H1 (cell line): ENCODE measurements around the gene TEX9. TPM values are rescaled to one million over a fixed set of nuclear protein-coding genes. Genes with fewer than 3 reads are reported as not detected.

ENCODE experiments used
- BCL11A ChIP-seq, 2 experiments: IDR thresholded peaks; one replicate each; pipeline ENCODE4 v1.6.1; 2011; ENCODE audit warnings: low read depth in 2 of 2, low read length in 2 of 2, mild to moderate bottlenecking in 2 of 2
- CTBP2 ChIP-seq: IDR thresholded peaks from 2 replicates; pipeline ENCODE4 v1.7.0; 2011; ENCODE audit warnings: borderline replicate concordance, mild to moderate bottlenecking, moderate library complexity, mixed read lengths, low read length; ENCODE audit not compliant: insufficient read depth, insufficient read length
- FOSL1 ChIP-seq: IDR thresholded peaks from 2 replicates; pipeline ENCODE4 v1.6.1; 2011; ENCODE audit warnings: mild to moderate bottlenecking, low read depth, low read length, moderate library complexity; ENCODE audit not compliant: insufficient read depth
- GABPA ChIP-seq: IDR thresholded peaks from 2 replicates; pipeline ENCODE4 v1.6.1; 2011; ENCODE audit warnings: mild to moderate bottlenecking, low read length, moderate library complexity, borderline replicate concordance; ENCODE audit not compliant: insufficient read depth
- YY1 ChIP-seq: IDR thresholded peaks from 2 replicates; pipeline ENCODE4 v1.6.1; 2011; ENCODE audit warnings: low read depth, mild to moderate bottlenecking, low read length
- polyA plus RNA-seq, 7 experiments: library from polyadenylated mRNA; depleted of rRNA in 3 of 7; stranded (reverse) in 5 of 7; unstranded in 2 of 7; fragments of >200 nt in 5 of 7; fragments of 200-250 nt in 2 of 7; gene quantifications; 1 replicate in 5 of 7; 2 replicates in 1 of 7; 4 replicates in 1 of 7; pipeline versions ENCODE4 v1.2.1 to v1.2.3, GENCODE V29; 2011 to 2013; ENCODE audit warnings: missing spikeins in 2 of 7, mixed read lengths in 2 of 7
- total RNA-seq: library from RNA; stranded (reverse); fragmentation: NEBNext Ultra II Directional; extraction: Animal tissue kit (Norgen Biotek cat#: 25700); gene quantifications from 2 replicates; pipeline ENCODE4 v1.2.1, GENCODE V29; 2021

Gene TEX9
- total and polyA plus RNA-seq, 2 of the 8 experiments (the other 6 are each of a cell fraction or from before 2014, with no cell fraction given): 3.4 to 12.3 TPM

GRCh38 chr15:56467616-56468015, 102.4 kb downstream of the TEX9 start (continued):
- TF ChIP-seq CTBP2 (no peak), BCL11A (IDR thresholded peaks at IDR 0.05; ENCODE audit: low read depth in 2 of 2, low read length in 2 of 2) (no peak), YY1 (no peak), FOSL1 (no peak), GABPA (no peak)
